HG03442 (cell line): ENCODE data around the gene RAB36.

Source experiments
- ATAC-seq: cut with Tn5 transposase; IDR thresholded peaks from one replicate; pipeline ENCODE4 v1.9.1; 2021; ENCODE audit warnings: mild to moderate bottlenecking, moderate library complexity; ENCODE audit not compliant: unreplicated experiment

RAB36 gene

DNA sequence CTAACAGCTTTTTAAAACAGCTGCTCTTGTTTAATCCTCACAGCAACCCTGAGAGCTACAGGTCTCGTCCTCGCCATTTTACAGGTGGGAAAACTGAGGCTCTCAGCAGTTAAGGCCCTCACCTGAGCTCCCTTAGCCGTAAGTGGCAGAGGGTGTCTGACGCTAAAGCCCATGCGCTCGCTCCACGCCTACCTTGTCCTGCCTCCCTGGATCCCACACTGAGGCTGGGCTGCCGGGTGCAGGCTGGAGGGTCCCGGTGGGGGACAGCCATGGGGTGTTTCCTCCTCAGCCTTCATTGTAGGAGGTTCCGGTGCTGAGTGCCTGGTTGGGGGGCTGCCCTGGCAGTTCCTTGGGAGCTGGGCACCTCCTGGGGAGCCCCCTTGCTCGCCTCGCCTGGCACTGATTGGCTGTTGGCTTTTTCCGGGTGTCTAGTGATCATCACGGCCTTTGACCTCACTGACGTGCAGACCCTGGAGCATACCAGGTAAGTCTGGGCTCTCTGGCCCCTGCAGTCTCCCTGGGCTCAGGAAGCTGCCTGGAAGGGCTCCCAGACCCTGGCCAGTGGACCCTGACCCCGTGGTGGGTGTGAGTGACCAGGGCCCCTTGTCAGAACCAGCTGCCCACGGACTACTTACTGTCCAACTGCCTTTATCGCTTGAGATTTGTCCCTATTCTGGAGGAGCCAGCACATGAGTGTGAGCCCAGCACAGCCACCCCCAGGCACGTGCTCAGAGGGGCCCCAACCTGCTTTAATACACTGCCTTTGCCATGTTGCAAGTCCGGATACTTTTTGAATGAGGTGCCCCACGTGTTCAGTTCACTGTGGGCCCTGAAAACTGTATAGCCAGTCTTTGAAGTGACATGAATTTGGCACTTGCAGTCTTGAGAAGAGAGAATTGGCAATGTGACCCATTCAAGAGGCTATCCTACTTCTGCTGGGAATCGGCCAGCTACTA is 12.6 kb downstream of the RAB36 start:
- ATAC-seq: no peak

DNA sequence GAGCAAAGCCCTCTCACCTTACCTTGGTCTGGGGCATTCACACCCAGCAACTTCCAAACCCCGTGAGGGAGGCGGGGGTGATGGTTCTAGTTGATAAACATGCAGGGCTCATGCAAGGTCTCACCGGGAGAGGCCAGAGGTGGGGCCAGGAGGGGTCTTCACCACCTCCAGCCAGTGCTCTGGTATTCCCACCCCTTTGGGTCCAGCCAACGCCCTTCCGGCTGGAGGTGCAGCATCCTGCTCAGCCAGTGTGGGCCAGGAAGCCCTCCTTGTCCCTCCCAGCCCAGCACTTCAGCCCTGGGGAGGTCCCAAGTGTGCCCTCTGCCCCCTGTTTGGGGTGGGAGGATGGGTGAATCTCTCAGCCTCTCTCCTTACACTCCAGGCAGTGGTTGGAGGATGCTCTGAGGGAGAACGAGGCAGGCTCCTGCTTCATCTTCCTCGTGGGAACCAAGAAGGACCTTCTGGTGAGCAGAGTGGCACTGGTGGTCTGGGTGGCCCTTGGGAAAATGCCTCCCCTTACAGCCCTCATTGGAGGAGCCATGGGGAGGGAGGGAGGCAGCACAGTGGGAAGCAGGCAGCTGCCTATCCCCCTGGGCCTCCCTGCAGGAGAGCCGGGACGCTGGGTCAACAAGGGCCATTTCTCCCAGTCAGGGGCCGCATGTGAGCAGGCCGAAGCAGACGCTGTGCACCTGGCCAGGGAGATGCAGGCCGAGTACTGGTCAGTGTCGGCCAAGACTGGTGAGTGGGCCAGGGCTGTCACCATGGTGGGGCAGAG is 13.4 kb downstream of the RAB36 start:
- no peak for ATAC-seq

DNA sequence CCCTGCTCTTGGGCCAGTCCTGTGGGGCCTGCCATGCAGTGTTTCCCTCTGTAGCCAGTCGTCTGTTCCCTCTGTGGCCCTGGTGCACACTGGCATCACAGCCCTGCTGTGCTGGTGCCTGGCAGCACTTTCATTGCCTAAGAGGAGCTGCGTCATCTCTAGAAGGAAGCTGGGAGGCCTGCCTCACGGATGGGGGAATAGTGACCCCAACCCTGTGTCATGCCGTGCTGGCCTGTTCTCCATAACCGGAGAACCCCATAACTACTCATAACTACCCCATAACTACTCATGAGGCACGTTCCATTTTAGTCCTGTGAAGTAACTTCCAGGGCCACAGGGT is 14.0 kb downstream of the RAB36 start:
- ATAC-seq: no peak

DNA sequence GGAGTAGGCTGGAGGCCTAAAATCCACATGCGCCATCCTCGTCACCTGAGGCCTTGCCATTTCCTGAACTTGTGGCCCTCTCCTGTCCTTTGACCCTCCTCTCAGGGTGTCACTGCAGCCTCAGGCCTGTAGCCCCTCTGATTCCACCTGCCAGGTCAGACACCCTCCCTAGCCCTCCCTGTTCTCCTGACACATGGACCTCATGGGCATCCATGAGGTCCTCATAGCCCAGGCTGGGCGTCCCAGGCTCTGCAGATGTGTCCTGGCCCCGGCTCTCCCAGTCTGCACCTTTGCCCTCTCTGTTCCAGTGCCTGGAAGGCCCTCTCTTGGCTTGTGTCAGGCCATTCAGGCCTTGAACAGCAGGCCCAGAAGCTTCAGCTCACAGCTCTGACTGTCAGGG is 15.8 kb downstream of the RAB36 start:
- ATAC-seq: no peak

DNA sequence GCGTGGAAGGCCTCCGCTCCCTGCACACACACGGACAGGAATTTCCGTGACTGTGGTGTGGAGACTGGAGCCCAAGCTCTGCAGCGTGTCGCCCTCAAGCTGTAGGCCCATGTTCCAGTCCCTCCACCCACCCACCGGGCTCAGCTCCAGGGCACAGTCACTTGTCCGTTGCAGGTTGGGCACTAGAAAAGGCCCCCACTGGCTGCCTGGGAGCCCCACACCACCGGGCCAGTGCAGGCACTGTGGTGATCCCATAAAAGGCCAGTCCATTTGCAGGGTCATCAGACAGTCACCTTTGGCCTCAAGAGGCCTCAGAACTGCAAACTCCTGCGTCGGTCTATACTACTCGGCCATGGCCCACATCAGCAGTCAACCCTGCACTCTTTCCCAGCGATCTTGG is 16.3 kb downstream of the RAB36 start:
- ATAC-seq: no peak

DNA sequence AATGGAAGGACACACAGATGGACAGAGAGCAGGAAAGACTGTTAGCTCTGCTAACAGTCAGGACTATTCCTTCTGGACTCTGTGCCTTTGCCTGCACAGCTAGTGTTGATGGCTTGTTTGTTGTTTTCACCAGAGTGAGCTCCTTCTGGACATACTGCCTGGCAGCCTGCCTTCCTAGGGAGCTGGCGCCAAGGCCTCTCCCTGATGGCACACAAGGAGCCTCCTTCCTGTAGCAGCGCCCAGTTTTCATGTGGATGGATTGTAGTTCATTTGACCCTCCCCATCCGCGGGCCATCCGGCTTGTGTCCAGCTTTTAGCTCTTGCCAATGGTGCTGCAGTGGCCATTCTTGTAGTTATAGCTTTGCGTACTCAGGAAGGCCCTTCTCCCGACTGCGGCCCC is 18.4 kb downstream of the RAB36 start:
- no peak for ATAC-seq

DNA sequence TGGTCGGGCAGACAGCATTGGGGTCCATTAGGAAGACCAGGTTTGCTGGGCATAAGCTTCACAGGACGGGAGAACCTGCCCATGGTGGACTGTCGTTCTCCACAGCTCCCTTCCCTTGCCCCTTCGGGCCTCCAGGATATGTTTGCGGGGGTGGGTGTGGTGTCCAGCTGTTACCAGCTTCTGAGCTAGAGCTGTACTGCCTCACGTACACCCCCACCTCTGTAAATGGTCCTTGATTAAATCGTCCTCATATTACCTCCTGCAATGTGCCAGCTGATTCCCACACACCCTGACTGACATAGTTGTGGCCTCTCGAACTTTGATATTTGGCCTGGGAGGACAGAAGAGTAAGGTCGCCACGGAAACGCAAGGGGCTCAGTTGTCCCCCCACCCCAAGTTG is 18.8 kb downstream of the RAB36 start:
- no peak for ATAC-seq

DNA sequence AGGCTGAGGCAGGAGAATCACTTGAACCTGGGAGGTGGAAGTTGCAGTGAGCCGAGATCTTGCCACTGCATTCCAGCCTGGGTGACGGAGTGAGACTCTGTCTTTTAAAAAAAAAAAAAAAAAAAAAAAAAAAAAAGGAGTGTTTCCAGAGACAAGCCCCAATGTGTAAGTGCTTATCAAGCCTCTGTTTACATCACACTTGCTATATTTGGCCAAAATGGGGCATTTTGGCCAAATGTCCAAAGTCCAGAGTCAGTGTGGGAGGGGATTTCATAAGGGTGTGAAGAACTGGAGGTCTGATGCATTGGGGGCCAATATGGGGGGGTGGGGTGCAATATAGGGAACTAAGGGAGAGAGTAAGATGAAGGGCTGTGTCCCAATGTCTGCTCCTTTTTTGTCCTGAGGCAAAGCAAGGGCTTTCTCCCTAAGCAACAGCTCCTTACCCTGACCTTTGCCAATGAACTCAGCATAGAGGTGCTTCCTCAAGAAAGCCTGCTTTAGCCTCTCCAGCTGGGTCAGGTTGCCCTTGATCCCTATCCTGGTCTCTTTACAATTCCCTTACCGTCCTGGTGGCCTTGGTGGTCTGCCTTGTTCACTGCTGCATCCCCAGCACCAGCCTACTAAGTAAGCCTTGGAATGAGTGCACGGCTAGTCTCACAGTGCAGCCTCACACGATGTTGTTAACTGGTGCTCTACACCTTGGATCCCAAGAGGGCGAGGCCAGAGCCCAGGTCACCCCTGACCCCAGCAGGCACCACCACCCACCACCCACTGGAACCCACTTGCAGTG is 21.0 kb downstream of the RAB36 start:
- ATAC-seq: no peak

DNA sequence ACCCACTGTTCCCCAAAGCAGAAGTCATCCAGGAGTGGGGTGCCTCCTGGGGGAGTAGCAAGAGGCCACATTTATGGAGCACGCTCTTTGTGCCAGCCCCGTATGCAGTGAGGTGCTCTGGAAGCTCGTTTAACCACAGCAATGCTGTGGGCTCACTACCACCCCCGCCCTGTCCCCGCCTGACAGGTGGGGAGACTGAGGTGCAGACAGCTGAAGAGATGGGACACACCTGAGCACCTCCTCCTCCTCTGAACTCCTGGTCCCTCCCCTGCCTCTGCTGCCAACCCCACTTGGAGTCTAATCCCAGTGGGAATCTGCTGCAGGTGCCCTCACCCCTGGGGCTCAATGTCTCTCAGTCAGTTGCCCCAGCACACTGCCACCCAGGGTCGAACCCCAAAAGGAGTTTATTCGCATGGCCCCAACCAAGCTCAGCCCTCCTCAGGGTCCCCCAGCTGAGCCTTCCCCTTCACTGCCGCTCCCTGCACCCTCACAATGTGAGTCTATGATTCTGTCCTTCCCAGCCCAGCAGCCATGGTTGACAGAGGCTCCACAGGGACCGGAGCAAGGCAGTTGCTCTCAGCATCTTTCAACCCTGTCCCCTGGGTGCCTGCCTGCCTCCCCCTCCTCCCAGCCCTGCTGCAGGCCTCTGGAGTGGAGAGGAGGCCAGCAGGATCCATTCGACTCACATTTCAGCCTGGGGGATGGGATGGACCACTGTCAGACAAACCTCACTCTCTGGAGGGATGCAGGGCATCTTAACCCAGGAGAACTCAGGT is 21.8 kb downstream of the RAB36 start:
- ATAC-seq: no peak

DNA sequence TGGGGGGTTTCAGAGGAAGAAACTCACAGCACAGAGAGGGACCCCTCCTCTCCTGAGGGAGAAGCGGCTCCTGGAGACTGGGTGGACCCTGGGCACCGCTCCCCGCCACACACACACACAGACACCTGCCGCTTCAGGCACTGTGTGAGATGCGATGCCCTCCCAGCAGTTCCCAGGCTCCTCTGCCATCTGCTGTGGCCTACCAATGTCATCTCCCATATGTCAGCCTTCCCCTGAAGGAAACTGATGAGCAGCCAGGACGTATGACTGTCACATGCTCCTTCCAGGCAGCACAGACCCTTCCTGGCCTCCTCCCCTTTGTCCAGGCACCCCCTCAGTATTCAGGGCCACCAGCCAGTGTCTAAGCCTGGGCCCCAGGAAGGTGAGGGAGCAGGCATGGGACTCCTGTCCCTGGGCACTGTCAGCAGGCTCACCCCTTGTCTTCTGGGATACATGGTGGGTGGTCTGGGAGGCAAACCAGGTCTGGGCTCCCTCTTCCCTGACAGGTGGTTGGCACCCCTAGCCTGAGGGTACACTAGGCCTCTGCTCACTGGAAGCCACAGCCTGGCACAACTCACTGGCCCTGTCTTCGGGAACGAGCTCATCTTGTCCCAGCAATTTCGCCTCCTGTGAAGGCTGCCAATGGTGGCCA is 23.2 kb downstream of the RAB36 start:
- no peak for ATAC-seq

DNA sequence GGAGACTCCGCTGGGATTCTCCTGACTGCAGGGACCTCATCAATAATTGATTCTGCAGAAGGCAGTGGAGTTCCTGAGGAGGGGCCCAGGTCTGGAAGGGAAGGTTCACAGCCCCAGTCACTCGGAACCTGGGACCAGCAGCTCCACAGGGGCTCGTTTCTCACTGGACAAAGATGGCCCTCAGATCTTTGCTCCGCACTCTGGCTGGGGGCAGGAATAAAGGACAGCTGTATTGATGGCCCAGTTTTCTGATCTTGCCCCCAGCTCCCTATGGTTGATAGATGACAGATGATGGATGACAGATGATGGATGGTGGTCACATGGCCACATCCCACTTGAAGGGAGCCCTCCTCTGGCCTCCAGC is 23.7 kb downstream of the RAB36 start:
- ATAC-seq: no peak

DNA sequence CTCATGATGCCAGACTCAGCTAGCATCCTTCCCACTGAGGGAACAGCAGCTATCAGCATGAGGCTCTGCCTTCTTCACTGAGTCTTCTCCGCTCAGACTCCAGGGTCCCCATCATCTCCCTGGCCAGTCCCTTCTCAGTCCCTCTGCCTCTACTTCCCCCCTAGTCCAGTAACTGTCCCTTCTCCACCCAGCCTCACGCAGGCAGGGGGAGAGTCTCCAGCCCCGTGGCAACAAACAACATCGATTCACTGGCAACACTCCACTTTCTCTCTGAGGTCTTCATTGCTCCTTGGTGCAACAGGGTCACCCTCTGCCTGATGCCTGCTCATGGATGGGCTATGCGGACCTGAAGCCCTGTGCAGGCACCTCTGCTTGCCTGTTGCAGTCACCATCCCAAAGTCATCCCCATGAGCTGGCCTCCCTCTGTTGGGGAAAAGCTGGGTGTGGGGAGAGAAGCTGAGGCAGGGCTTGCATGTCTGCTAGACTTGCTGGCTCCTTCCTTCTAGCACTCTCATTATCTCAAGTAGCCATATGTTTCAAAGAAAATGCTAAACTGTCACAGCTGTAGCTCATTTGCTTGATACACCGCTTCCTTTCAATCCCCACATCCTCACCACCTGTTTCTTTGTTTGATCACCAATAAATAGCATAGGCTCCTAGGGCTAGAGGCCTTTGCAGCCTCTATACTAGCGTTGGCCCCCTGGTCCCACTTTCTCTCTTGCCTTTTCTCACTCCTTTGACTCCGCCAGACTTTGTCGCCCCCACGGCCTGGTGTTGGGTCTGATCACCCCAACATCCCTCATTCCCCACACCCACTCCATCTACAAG is 30.8 kb downstream of the RAB36 start:
- ATAC-seq: no peak

DNA sequence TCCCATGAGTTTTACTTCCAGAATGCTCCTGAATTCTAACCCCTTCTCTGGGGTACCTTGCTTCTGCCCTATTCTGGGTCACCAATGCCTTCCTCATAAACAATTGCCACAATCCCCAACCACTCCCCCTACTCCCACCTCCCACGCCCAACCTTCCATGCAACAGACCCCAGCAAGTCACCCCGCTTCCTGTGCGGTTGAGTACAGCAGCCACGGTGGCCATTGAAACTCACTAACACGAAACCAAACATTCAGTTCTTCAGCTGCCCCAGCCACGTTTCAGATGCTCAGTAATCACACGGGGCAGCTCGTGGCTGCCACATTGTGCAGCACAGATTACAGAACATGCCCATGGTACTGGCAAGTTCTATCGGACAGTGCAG is 31.4 kb downstream of the RAB36 start:
- no peak for ATAC-seq

DNA sequence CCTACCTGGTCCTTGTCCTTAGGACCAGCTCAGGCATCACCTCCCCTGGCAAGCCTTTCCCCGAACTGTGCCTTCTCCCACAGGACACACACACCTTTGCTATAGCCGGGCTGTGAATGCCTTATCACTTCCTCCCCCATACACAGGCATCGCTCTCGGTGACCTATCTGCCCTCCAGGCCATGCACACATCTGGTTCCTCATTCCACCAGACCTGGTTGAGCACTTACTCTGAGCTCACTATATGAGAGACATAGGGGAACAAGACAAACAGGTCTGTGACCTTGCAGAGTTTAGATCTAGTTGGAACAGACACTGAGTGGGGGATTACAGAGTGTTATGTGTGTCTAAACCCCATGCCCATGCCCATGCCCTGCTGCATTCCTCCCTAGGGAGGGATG is 31.9 kb downstream of the RAB36 start:
- ATAC-seq: no peak

DNA sequence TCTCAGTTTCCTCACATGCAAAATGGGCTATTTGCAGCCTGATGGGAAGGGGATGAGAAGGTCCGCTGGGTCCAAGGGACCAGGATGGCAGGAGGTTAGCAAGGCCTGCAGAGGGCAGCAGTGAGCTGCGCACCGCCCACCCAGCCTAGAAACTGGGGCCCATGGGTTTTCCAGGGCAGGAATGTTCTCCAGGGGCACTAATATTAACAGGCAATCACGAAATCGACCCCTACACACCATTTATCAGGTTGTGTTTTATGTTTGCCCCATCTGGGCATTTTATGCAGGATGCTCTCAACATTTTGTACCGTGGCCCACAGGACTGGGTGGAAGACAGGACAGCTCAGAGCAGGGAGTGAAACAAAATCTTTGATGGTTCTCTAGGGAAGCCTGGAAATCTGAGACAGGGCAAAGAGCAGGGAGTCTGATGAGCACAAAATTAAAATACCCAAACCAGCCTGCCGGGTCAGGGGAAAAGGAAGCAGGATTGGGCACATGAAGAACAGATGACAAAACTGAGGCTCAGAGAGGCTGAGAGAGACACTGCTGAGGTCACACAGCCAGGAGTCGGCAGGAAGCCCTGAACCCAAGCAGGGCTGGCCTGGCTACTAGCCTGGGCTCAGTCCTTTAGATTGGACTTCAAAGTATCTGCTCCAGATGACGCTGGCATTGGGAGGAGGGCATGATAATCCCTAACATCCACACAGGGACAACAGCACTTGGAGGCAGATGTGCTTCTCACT is 33.4 kb downstream of the RAB36 start:
- ATAC-seq: no peak

DNA sequence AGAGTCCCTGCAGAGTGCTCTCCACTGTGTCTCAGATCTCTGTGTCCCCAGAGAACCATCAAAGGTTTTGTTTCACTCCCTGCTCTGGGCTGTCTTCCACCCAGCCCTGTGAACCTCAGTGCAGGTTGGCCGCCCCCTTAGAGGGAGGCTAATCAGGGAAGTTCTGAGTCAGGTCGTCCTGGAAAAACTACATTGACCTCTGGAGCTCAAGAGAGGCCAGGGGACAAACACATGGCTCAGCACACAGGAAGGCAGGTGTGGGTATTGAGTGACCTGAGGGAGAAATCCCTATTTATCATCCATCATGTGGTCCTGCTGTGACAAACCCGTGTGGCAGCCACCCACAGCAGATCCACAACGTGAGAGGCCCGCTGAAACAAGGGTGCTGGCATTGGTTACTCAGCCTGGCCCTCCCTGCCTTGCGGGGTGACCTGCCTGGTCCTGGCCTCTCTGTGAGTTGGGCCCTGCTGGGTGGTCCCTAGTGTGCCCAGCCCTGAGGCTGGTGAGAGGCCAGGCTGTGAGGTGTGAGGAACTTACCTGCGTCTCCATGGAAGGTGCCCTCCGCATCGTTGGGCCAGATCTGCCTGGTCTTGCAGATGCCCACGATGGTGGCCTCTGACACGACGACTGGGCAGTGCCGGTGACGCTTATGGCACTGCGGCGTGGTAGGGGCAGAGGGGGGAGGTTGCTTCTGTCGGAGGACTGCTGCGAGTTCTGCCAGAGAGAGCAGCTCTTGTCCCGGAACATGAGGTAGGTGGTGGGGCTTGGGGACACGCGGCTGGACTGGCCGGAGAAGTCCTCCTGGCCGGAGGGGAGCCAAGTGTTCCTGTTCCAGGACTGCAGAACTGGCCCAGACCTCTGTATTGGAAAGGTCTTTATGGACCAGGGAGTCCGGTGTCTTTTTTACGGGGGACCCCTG is 34.4 kb downstream of the RAB36 start:
- no peak for ATAC-seq

DNA sequence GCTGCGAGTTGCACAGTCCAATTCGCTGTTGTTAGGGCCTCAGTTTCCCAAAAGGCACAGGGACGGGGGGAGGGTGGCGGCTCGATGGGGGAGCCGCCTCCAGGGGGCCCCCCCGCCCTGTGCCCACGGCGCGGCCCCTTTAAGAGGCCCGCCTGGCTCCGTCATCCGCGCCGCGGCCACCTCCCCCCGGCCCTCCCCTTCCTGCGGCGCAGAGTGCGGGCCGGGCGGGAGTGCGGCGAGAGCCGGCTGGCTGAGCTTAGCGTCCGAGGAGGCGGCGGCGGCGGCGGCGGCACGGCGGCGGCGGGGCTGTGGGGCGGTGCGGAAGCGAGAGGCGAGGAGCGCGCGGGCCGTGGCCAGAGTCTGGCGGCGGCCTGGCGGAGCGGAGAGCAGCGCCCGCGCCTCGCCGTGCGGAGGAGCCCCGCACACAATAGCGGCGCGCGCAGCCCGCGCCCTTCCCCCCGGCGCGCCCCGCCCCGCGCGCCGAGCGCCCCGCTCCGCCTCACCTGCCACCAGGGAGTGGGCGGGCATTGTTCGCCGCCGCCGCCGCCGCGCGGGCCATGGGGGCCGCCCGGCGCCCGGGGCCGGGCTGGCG is 35.1 kb downstream of the RAB36 start, which contains the start of gene BCR:
Gene BCR (plus strand): TSS at position 209 of the 592 bp plus-strand sequence. CDS start 452 bp downstream, outside the sequence.
- ATAC-seq: no peak
